HEK293T (cell line): Measurements from ENCODE around the gene FRYL.

Experiments
- FOXA1 ChIP-seq: fragments of 450-650 bp; IDR thresholded peaks from 2 replicates; pipeline ENCODE4 v1.6.1; 2016; ENCODE audit warnings: mild to moderate bottlenecking
- SP1 ChIP-seq: fragments of 450-650 bp; IDR thresholded peaks from 2 replicates; pipeline ENCODE4 v1.6.1; 2017
- TF ChIP-seq, protein P1 (sequence below): fragments of 450-650 bp; IDR thresholded peaks from 2 replicates; pipeline ENCODE4 v1.6.1; 2016

DNA sequence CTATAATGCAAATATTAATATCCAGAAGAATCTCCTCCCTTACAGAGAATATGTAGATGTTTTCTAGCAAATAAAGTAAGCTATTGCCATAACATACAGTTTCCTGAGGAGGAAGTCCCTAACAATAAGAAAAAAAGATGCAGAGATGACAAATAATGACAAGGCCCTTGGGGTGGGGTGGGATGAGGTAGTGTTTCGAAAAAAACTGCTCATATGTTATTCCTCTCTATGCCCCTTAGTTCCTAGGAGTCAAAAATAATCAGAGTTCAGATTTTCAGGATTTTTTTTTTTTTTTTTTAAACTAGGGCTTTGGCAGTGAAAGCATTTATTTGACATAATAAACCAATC, 191.0 kb downstream of the FRYL start:
- no peak for TF ChIP-seq SP1
- TF ChIP-seq, protein P1, sequence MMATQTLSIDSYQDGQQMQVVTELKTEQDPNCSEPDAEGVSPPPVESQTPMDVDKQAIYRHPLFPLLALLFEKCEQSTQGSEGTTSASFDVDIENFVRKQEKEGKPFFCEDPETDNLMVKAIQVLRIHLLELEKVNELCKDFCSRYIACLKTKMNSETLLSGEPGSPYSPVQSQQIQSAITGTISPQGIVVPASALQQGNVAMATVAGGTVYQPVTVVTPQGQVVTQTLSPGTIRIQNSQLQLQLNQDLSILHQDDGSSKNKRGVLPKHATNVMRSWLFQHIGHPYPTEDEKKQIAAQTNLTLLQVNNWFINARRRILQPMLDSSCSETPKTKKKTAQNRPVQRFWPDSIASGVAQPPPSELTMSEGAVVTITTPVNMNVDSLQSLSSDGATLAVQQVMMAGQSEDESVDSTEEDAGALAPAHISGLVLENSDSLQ, result no peak
- no peak for TF ChIP-seq FOXA1
